Gastroesophageal sphincter (tissue), 4 donors: ENCODE results near the gene CFAP74. TPM values are rescaled to one million over a fixed set of nuclear protein-coding genes. Genes with fewer than 3 reads are reported as not detected.

Experiments used
- ATAC-seq: fragments of 150-250 bp; one replicate; pipeline ENCODE4 v1.9.1; 2016; ENCODE audit warnings: mild to moderate bottlenecking, moderate library complexity
- H3K27ac ChIP-seq, 4 donors: fragments of 200-600 bp; sonication (generic) in 3 of 4; 1 replicate in 3 of 4; 2 replicates in 1 of 4; pipeline ENCODE4 v1.5.1; 2016 to 2019
- H3K27me3 ChIP-seq: fragments of 200-600 bp; sonication (generic); one replicate; pipeline ENCODE4 v1.5.1; 2019
- H3K36me3 ChIP-seq, 2 donors: fragments of 200-600 bp; sonication (generic); one replicate each; pipeline ENCODE4 v1.5.1; 2019; ENCODE audit warnings: control low read depth in 1 of 2
- H3K4me1 ChIP-seq, 3 donors: fragments of 200-600 bp; sonication (generic); 1 replicate in 2 of 3; 2 replicates in 1 of 3; pipeline ENCODE4 v1.5.1; 2016 to 2019; ENCODE audit warnings: control low read depth in 2 of 3
- H3K4me3 ChIP-seq, 2 donors: fragments of 200-600 bp; sonication (generic); one replicate each; pipeline ENCODE4 v1.5.1; 2019; ENCODE audit warnings: mild to moderate bottlenecking in 1 of 2, moderate library complexity in 1 of 2
- H3K9me3 ChIP-seq, 3 donors: fragments of 200-600 bp; sonication (generic); one replicate each; pipeline ENCODE4 v1.5.1; 2017 to 2019; ENCODE audit warnings: control low read depth in 2 of 3
- EP300 ChIP-seq: sonication (generic); formaldehyde crosslinking; IDR thresholded peaks from one replicate; pipeline ENCODE4 v1.6.1; 2017; ENCODE audit warnings: antibody characterized with exemption, mild to moderate bottlenecking
- POLR2A ChIP-seq, 2 donors: fragments of 450-650 bp; IDR thresholded peaks; one replicate each; pipeline ENCODE4 v1.6.1; 2017; ENCODE audit warnings: antibody characterized with exemption in 2 of 2, mild to moderate bottlenecking in 2 of 2, moderate library complexity in 1 of 2
- POLR2AphosphoS5 ChIP-seq: sonication (generic); formaldehyde crosslinking; IDR thresholded peaks from one replicate; pipeline ENCODE4 v1.6.1; 2017; ENCODE audit warnings: antibody characterized with exemption
- WGBS, 2 donors: methylation state at CpG; one replicate each; pipeline ENCODE4 v1.1.5; 2018; ENCODE audit warnings: low coverage in 1 of 2; 5-methylcytosine and 5-hydroxymethylcytosine counted together
- total RNA-seq, 4 donors: library from RNA; depleted of rRNA; stranded (reverse); fragments of >200 nt; gene quantifications; one replicate each; pipeline ENCODE4 v1.1.0, GENCODE V29; 2016
- TF ChIP-seq, protein P1 (sequence below), 4 experiments: fragments of 200-600 bp in 2 of 4; fragments of 450-650 bp in 2 of 4; sonication (generic) in 1 of 4; IDR thresholded peaks; one replicate each; pipeline ENCODE4 v1.5.1; 2017 to 2019; ENCODE audit warnings: antibody characterized with exemption in 4 of 4, mild to moderate bottlenecking in 2 of 4, moderate library complexity in 2 of 4

Gene CFAP74
- total RNA-seq, 4 donors from 2014 or later, result 0.12 TPM; not detected in 3

DNA sequence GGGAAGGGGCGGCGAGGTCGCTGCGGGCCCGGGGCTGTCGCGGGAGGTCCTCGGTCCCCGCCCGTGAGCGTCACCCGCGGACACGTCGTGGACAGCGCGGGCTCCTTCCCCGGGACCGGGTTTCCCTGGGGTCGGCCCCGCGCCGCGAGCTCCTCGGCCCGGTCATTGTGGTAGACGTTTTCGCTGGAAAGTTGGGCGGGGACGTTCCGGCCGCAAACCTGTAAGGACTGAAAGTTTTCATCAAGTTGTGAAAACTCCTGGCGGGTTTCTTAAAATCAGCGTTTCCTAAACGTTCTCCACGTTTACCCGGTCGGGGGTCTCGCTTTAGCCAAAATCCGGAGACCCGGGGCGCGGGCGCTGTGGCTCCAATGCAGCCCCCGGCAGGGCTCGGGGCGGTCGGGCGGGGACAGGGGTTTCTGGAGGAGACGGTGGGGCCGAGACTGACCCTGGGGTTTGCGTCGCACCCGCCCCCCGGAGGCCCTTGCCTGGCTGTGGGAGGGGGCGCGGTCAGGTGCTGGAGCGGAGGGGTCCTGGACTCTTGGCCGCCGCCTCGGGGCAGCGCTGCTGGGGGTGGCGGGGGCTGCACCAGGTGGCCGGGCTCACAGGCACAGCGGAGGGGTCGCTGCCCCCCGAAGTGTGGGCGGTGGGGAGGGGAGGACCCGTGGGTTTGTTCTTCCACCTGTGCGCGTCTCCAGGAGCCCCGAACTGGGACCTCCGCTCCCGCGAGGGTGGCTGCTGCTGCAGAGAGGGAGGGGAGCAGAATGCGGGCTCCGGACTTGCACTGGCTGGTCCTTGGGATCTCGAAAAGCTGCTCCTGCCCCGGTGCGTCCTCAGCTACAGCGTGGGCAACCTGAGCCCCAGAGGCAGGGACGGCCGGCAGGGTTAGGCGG lies 47.5 kb upstream of the CFAP74 start:
- peak overlapping the region in 1 of 2 donors; percentile 51 for H3K4me3 ChIP-seq
- 8% methylated on average over 2 of the region's 84 CpGs; no CpG with 5 or more reads in 1 of the 2 donors for WGBS, 2 donors
- no peaks in the 10 kb centered on the region for H3K9me3 ChIP-seq
- no peak for ATAC-seq
- H3K27ac ChIP-seq, result peak overlapping the region in 2 of 4 donors; percentile 17 to 24
- TF ChIP-seq POLR2A (IDR thresholded peaks at IDR 0.05) (no peak), POLR2AphosphoS5 (no peak), EP300 (no peak)
- TF ChIP-seq, protein P1, sequence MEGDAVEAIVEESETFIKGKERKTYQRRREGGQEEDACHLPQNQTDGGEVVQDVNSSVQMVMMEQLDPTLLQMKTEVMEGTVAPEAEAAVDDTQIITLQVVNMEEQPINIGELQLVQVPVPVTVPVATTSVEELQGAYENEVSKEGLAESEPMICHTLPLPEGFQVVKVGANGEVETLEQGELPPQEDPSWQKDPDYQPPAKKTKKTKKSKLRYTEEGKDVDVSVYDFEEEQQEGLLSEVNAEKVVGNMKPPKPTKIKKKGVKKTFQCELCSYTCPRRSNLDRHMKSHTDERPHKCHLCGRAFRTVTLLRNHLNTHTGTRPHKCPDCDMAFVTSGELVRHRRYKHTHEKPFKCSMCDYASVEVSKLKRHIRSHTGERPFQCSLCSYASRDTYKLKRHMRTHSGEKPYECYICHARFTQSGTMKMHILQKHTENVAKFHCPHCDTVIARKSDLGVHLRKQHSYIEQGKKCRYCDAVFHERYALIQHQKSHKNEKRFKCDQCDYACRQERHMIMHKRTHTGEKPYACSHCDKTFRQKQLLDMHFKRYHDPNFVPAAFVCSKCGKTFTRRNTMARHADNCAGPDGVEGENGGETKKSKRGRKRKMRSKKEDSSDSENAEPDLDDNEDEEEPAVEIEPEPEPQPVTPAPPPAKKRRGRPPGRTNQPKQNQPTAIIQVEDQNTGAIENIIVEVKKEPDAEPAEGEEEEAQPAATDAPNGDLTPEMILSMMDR (IDR thresholded peaks at IDR 0.05), result no peak
- peaks cover 74% of the 10 kb centered on the region for H3K27me3 ChIP-seq
- H3K36me3 ChIP-seq, result no peaks in the 10 kb centered on the region
- H3K4me1 ChIP-seq, result peaks cover 0 to 25% (median 4%) of the 10 kb centered on the region in 3 donors

GRCh38 chr1:2050461-2050792 lies 46.8 kb upstream of the CFAP74 start:
- Histone ChIP-seq H3K4me1 (peaks cover 0 to 31% (median 9%) of the 10 kb centered on the region in 3 donors), H3K4me3 (peak overlapping the region in 1 of 2 donors; percentile 51), H3K27me3 (peaks cover 81% of the 10 kb centered on the region), H3K9me3 (no peaks in the 10 kb centered on the region), H3K36me3 (no peaks in the 10 kb centered on the region), H3K27ac (peak overlapping the region in 2 of 4 donors; percentile 17 to 24)
- TF ChIP-seq POLR2A (IDR thresholded peaks at IDR 0.05) (no peak), EP300 (no peak), POLR2AphosphoS5 (no peak)
- TF ChIP-seq, protein P1 (IDR thresholded peaks at IDR 0.05), result no peak
- peak; percentile 14 for ATAC-seq
- WGBS, 2 donors, result no CpG with 5 or more reads among the region's 51 CpGs

GRCh38 chr1:2049718-2050431 lies 46.3 kb upstream of the CFAP74 start, which contains the start of gene PRKCZ:
TSS of gene PRKCZ (plus strand) at chr1:2050411. CDS start at chr1:2050631, 220 bp downstream.
- ATAC-seq, result peak; percentile 73
- Histone ChIP-seq H3K36me3 (no peaks in the 10 kb centered on the region), H3K27me3 (peaks cover 86% of the 10 kb centered on the region), H3K4me3 (peak within 1 kb of the TSS; percentile 15 to 51), H3K9me3 (no peaks in the 10 kb centered on the region), H3K27ac (peak within 1 kb of the TSS in 2 of 4 donors; percentile 17 to 24), H3K4me1 (peaks cover 0 to 36% (median 14%) of the 10 kb centered on the region in 3 donors)
- TF ChIP-seq, protein P1 (IDR thresholded peaks at IDR 0.05), result no peak
- TF ChIP-seq EP300, result no peak
- no peak for TF ChIP-seq POLR2AphosphoS5
- TF ChIP-seq POLR2A (IDR thresholded peaks at IDR 0.05), result no peak
- 0 to 20% methylated on average over 1 to 3 of the region's 83 CpGs for WGBS, 2 donors

DNA sequence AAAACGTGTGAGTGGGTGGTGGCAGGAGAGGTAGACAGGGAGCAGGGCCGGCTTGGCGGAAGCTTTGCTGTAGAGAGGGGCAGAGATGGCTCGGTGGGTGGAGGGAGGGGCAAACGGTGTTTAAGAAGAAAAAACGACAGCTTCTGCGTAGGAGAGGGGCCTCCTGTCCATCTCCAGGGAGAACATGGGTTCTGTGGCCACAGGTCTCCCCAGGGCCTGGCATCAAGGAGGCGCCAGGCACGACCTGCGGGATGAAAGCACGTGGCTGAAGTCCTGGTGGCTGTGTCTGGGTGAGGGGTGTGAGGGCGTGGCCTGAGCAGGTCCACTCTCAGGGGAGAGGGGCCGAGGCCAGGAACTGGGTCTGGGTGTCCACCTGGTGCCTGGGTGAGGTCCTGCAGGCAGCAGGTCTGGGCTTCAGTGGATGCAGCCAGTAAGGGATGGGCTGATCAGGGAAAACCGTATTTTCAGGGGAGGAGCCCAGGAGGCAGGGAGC lies 45.7 kb upstream of the CFAP74 start:
- Histone ChIP-seq H3K9me3 (no peaks in the 10 kb centered on the region), H3K27ac (no peak overlapping the region), H3K4me3 (peak overlapping the region in 1 of 2 donors; percentile 51), H3K4me1 (peaks cover 0 to 42% (median 14%) of the 10 kb centered on the region in 3 donors), H3K27me3 (peaks cover 92% of the 10 kb centered on the region), H3K36me3 (no peaks in the 10 kb centered on the region)
- no peak for ATAC-seq
- 33 to 34% methylated on average over 8 to 9 of the region's 14 CpGs for WGBS, 2 donors
- no peak for TF ChIP-seq EP300
- TF ChIP-seq, protein P1 (IDR thresholded peaks at IDR 0.05), result no peak
- no peak for TF ChIP-seq POLR2AphosphoS5
- TF ChIP-seq POLR2A (IDR thresholded peaks at IDR 0.05), result no peak
